ENCODE measurements around the gene CDH4. TPM values are rescaled to one million over a fixed set of nuclear protein-coding genes. Genes with fewer than 3 reads are reported as not detected.

Gene CDH4
- total RNA-seq, 1 donor from 2014 or later: 2.9 TPM

GRCh38 chr20:61788343-61788742 lies 536.3 kb downstream of the CDH4 start:
- H3K36me3 ChIP-seq: no peaks in the 10 kb centered on the region
- no peak overlapping the region for H3K4me2 ChIP-seq
- H3K27me3 Mint-ChIP-seq (ENCODE audit: insufficient read depth, low read depth): peaks cover 2% of the 10 kb centered on the region
- H3K9me3 Mint-ChIP-seq: no peaks in the 10 kb centered on the region
- H3K27ac Mint-ChIP-seq: peak overlapping the region; percentile 31
- H3K9me3 ChIP-seq (ENCODE audit: low read depth): no peaks in the 10 kb centered on the region
- H3K27ac ChIP-seq: no peak overlapping the region
- H3K4me3 ChIP-seq: no peak overlapping the region
- H3K36me3 Mint-ChIP-seq: no peaks in the 10 kb centered on the region
- H2AFZ ChIP-seq (replicated peaks): no peak overlapping the region
- H3K4me1 Mint-ChIP-seq: peaks cover 4% of the 10 kb centered on the region
- H3K4me3 Mint-ChIP-seq: no peak overlapping the region
- peaks cover 11% of the 10 kb centered on the region for H3K4me1 ChIP-seq
- TF ChIP-seq EZH2phosphoT487 (IDR thresholded peaks at IDR 0.05) (no peak), CTCF (IDR thresholded peaks at IDR 0.05) (no peak)
- no peaks in the 10 kb centered on the region for H4K20me1 ChIP-seq (ENCODE audit: low read depth)
- no peak for DNase-seq (ENCODE audit: low spot score)
- H3K27me3 ChIP-seq: peaks cover 7% of the 10 kb centered on the region
- no peaks in the 10 kb centered on the region for H3K79me2 ChIP-seq (ENCODE audit: low read depth)
- no peak overlapping the region for H3K9ac ChIP-seq
- peaks cover 8% of the 10 kb centered on the region for H3F3A ChIP-seq (ENCODE audit: low read depth)

- Histone ChIP-seq H3K27ac (no peak overlapping the region), H3K4me1 (peaks cover 11% of the 10 kb centered on the region), H3K36me3 (no peaks in the 10 kb centered on the region), H3K9me3 (ENCODE audit: low read depth) (no peaks in the 10 kb centered on the region), H4K20me1 (ENCODE audit: low read depth) (no peaks in the 10 kb centered on the region), H3K4me3 (no peak overlapping the region), H2AFZ (replicated peaks) (no peak overlapping the region), H3K9ac (no peak overlapping the region), H3K4me2 (no peak overlapping the region), H3F3A (ENCODE audit: low read depth) (peaks cover 8% of the 10 kb centered on the region), H3K79me2 (ENCODE audit: low read depth) (no peaks in the 10 kb centered on the region), H3K27me3 (peaks cover 4% of the 10 kb centered on the region)
- Mint-ChIP-seq H3K27me3 (ENCODE audit: insufficient read depth, low read depth) (peaks cover 2% of the 10 kb centered on the region), H3K27ac (no peak overlapping the region), H3K4me3 (no peak overlapping the region), H3K9me3 (no peaks in the 10 kb centered on the region), H3K36me3 (no peaks in the 10 kb centered on the region), H3K4me1 (peaks cover 4% of the 10 kb centered on the region)
- DNase-seq (ENCODE audit: low spot score): no peak
- TF ChIP-seq CTCF (IDR thresholded peaks at IDR 0.05) (no peak), EZH2 (IDR thresholded peaks at IDR 0.05) (no peak), EZH2phosphoT487 (IDR thresholded peaks at IDR 0.05) (no peak)
Observed at GRCh38 chr20:61789329-61789728, 537.3 kb downstream of the CDH4 start.

- Histone ChIP-seq H4K20me1 (ENCODE audit: low read depth) (no peaks in the 10 kb centered on the region), H2AFZ (replicated peaks) (no peak overlapping the region), H3K27ac (no peak overlapping the region), H3K4me1 (peaks cover 11% of the 10 kb centered on the region), H3K4me3 (no peak overlapping the region), H3K9ac (no peak overlapping the region), H3K4me2 (no peak overlapping the region), H3K79me2 (ENCODE audit: low read depth) (no peaks in the 10 kb centered on the region), H3K27me3 (peaks cover 4% of the 10 kb centered on the region), H3K36me3 (no peaks in the 10 kb centered on the region), H3K9me3 (ENCODE audit: low read depth) (no peaks in the 10 kb centered on the region), H3F3A (ENCODE audit: low read depth) (peaks cover 8% of the 10 kb centered on the region)
- DNase-seq (ENCODE audit: low spot score): no peak
- no peak overlapping the region for H3K4me3 Mint-ChIP-seq
- TF ChIP-seq EZH2 (IDR thresholded peaks at IDR 0.05): no peak
- no peak for TF ChIP-seq EZH2phosphoT487 (IDR thresholded peaks at IDR 0.05)
- TF ChIP-seq CTCF (IDR thresholded peaks at IDR 0.05): no peak
- peaks cover 5% of the 10 kb centered on the region for H3K4me1 Mint-ChIP-seq
- H3K27me3 Mint-ChIP-seq (ENCODE audit: insufficient read depth, low read depth): peaks cover 3% of the 10 kb centered on the region
- H3K36me3 Mint-ChIP-seq: no peaks in the 10 kb centered on the region
- H3K9me3 Mint-ChIP-seq: no peaks in the 10 kb centered on the region
- H3K27ac Mint-ChIP-seq: no peak overlapping the region
Observed at GRCh38 chr20:61790116-61790827, 538.2 kb downstream of the CDH4 start.

All from neural progenitor cell (in vitro differentiated cells).